ENCODE results near the gene CGRRF1. TPM values are rescaled to one million over a fixed set of nuclear protein-coding genes. Genes with fewer than 3 reads are reported as not detected.

CGRRF1 gene
- total RNA-seq, 1 donor from 2014 or later: 19.6 TPM

GRCh38 chr14:54570631-54571415 lies 61.1 kb downstream of the CGRRF1 start:
- DNase-seq (ENCODE audit: low spot score in 2 of 2) (no peak), FAIRE-seq (no peak)

GRCh38 chr14:54572316-54572715 lies 62.6 kb downstream of the CGRRF1 start:
- no peak for FAIRE-seq
- DNase-seq (ENCODE audit: low spot score in 2 of 2): no peak

- DNase-seq (ENCODE audit: low spot score in 2 of 2): no peak
- no peak for FAIRE-seq
Observed at GRCh38 chr14:54574528-54574927, 64.8 kb downstream of the CGRRF1 start.

GRCh38 chr14:54577494-54577893 lies 67.8 kb downstream of the CGRRF1 start:
- FAIRE-seq (no peak), DNase-seq (ENCODE audit: low spot score in 2 of 2) (no peak)

GRCh38 chr14:54577977-54578376 lies 68.3 kb downstream of the CGRRF1 start:
- DNase-seq (ENCODE audit: low spot score in 2 of 2): no peak
- no peak for FAIRE-seq

- no peak for DNase-seq (ENCODE audit: low spot score in 2 of 2)
- no peak for FAIRE-seq
Observed at GRCh38 chr14:54579621-54580020, 69.9 kb downstream of the CGRRF1 start.

- FAIRE-seq: no peak
Observed at GRCh38 chr14:54580933-54581332, 71.2 kb downstream of the CGRRF1 start.

GRCh38 chr14:54582334-54582733 lies 72.6 kb downstream of the CGRRF1 start:
- FAIRE-seq (no peak), DNase-seq (ENCODE audit: low spot score in 2 of 2) (no peak)

More at GRCh38 chr14:54580933-54581332, 71.2 kb downstream of the CGRRF1 start:
- DNase-seq (ENCODE audit: low spot score in 2 of 2): no peak

- no peak for DNase-seq (ENCODE audit: low spot score in 2 of 2)
Observed at GRCh38 chr14:54584097-54584496, 74.4 kb downstream of the CGRRF1 start.

GRCh38 chr14:54585214-54585613 lies 75.5 kb downstream of the CGRRF1 start:
- FAIRE-seq: no peak
- no peak for DNase-seq (ENCODE audit: low spot score in 2 of 2)

More at GRCh38 chr14:54584097-54584496, 74.4 kb downstream of the CGRRF1 start:
- FAIRE-seq: no peak

Other genes starting within 250 kb of the CGRRF1 start
- 5.3 TPM for gene CDKN3, start 112.9 kb upstream of the CGRRF1 start, total RNA-seq
- gene CNIH1, start 68.5 kb upstream of the CGRRF1 start, total RNA-seq: 41.6 TPM
- gene GMFB, start 20.9 kb upstream of the CGRRF1 start, total RNA-seq: 258 TPM
- gene SAMD4A, start 57.2 kb downstream of the CGRRF1 start, total RNA-seq: 8.2 TPM